SK-N-SH (cell line): ENCODE measurements around the gene FAM118A.

ENCODE experiments used
- CTCF ChIP-seq: fragments of 200-600 bp; sonication (generic); IDR thresholded peaks from 2 replicates; pipeline ENCODE4 v1.6.1; 2017; ENCODE audit warnings: antibody characterized with exemption, mild to moderate bottlenecking, moderate library complexity
- POLR2AphosphoS5 ChIP-seq: IDR thresholded peaks from 2 replicates; pipeline ENCODE4 v1.6.1; 2012; ENCODE audit warnings: low read depth, low read length

- no peak for TF ChIP-seq CTCF
- TF ChIP-seq POLR2AphosphoS5: no peak
These were observed 8.4 kb downstream of the FAM118A start for GRCh38 chr22:45318168-45318557.
